KOPT-K1 (cell line): ENCODE data around the gene RAB1B.

Experiments
- H3K27ac ChIP-seq: fragments of 200-600 bp; sonication (generic); 2 replicates; pipeline ENCODE4 v1.5.1; 2016; ENCODE audit warnings: antibody characterized with exemption, mild to moderate bottlenecking, low read depth, low read length; ENCODE audit not compliant: poor library complexity, severe bottlenecking
- H3K36me3 ChIP-seq: fragments of 200-600 bp; sonication (generic); 2 replicates; pipeline ENCODE4 v1.5.1; 2017; ENCODE audit warnings: antibody characterized with exemption, mild to moderate bottlenecking, low read length, moderate library complexity; ENCODE audit not compliant: insufficient read depth
- H3K9me3 ChIP-seq: fragments of 200-600 bp; sonication (generic); 2 replicates; pipeline ENCODE4 v1.5.1; 2017; ENCODE audit warnings: antibody characterized with exemption, low read length, mild to moderate bottlenecking; ENCODE audit not compliant: insufficient read depth, poor library complexity, severe bottlenecking

Gene RAB1B

DNA sequence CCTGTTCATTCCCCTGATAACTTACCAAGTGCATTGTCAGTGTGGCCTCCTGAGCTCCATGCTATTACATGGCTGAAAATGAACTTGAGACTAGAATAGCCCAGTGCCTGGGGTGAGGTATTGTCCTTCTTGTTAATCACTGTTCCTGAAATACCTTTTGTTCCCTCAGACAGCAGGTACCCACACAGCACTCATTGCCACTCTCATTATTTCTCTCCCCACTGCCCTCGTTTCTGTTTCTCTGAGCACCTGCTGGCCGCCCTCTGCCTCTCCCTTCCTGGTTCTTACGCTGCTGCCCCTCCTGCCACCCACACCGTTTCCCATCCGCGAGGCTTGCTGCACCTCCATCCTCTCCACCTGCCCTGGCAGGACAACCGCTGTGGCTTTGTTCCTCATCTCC lies 36.9 kb upstream of the RAB1B start:
- no peaks in the 10 kb centered on the region for H3K36me3 ChIP-seq
- H3K9me3 ChIP-seq = no peaks in the 10 kb centered on the region
- H3K27ac ChIP-seq = no peak overlapping the region

DNA sequence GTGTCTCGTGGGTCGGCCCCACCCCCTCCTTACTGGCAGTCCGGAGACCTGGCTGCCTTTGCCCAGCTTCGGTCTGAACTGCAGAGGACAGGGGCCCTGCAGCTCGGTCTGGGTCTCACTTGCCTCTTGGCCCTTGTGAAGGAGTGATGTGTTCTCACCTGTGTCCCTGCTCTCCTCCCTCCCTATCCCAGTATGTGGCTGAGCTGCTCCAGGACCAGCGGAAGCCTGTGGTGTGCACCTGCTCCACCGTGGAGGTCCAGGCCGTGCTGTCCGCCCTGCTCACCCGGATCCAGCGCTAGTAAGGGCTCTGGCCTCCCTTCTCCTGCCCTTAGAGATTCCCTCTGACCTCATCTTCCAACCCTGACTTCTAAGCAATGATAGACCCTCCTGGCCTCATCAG lies 35.7 kb upstream of the RAB1B start:
- H3K9me3 ChIP-seq = no peaks in the 10 kb centered on the region
- no peaks in the 10 kb centered on the region for H3K36me3 ChIP-seq
- H3K27ac ChIP-seq = no peak overlapping the region

- H3K36me3 ChIP-seq = no peaks in the 10 kb centered on the region
- H3K9me3 ChIP-seq = no peaks in the 10 kb centered on the region
- no peak overlapping the region for H3K27ac ChIP-seq
These were observed 35.1 kb upstream of the RAB1B start for GRCh38 chr11:66233301-66233700.

DNA sequence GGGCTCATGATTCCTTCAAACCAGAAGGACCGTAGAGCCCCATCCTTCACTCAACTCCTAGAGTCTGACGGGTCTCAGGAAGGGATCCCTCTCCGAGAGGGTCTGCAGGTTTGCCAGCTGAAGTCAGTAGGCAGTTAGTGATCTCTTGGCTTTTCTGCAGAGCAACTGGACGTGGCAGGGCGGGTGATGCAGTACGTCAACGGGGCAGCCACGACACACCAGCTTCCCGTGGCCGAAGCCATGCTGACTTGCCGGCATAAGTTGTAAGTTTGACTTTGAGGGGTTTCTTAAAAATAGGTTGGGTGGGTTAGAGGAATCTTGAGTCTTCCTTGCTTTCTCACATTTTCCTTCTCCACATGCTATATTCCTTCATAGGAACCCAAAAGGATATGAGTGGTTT lies 33.3 kb upstream of the RAB1B start:
- Histone ChIP-seq H3K9me3 (no peaks in the 10 kb centered on the region), H3K36me3 (no peaks in the 10 kb centered on the region), H3K27ac (no peak overlapping the region)

DNA sequence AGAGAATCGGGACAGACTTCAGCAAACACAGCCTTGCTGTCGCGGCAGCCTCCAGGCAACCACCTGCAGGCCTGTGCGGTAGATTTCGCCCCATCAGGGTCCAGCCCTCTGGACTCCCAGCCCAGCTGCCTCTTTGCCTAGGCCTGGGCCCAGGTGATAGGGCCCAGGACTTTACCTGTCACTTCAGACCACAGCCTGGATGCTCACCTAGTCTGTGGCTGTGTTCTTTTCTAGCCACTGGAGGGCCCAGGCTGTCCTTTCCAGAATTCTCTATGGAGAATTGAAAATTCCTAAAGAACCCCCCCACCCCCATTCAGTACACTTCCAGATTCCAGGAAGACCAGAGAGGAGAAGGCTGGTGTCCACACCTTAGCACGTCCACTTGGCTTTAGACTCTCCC lies 30.6 kb upstream of the RAB1B start:
- H3K27ac ChIP-seq = no peak overlapping the region
- no peaks in the 10 kb centered on the region for H3K9me3 ChIP-seq
- no peaks in the 10 kb centered on the region for H3K36me3 ChIP-seq

GRCh38 chr11:66238786-66239413 lies 29.5 kb upstream of the RAB1B start:
- no peaks in the 10 kb centered on the region for H3K9me3 ChIP-seq
- no peaks in the 10 kb centered on the region for H3K36me3 ChIP-seq
- H3K27ac ChIP-seq = peak overlapping the region; percentile 93

- no peaks in the 10 kb centered on the region for H3K36me3 ChIP-seq
- no peaks in the 10 kb centered on the region for H3K9me3 ChIP-seq
- peak overlapping the region; percentile 93 for H3K27ac ChIP-seq
These were observed 28.9 kb upstream of the RAB1B start for GRCh38 chr11:66239511-66239910.

GRCh38 chr11:66239998-66240780 lies 28.2 kb upstream of the RAB1B start:
- H3K36me3 ChIP-seq = no peaks in the 10 kb centered on the region
- no peaks in the 10 kb centered on the region for H3K9me3 ChIP-seq
- peak overlapping the region; percentile 93 for H3K27ac ChIP-seq

DNA sequence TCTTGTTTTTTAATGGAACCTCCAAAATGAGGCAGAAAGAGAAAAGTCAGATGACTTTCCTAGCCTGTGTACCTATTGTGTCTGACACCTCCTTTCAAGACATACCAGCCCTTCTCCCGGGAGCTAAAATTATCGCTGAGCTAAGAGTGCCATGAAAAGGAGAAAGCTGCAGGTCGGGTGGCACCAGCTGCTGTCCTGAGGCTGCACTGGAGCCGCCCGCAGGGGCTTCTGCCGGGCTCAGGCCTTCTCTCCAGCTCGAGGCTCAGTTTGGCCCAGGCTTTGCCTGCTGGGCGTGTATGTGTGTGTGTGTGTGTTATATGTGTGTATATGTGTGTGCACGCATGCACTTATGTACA lies 27.7 kb upstream of the RAB1B start:
- Histone ChIP-seq H3K36me3 (no peaks in the 10 kb centered on the region), H3K27ac (peak overlapping the region; percentile 93), H3K9me3 (no peaks in the 10 kb centered on the region)

DNA sequence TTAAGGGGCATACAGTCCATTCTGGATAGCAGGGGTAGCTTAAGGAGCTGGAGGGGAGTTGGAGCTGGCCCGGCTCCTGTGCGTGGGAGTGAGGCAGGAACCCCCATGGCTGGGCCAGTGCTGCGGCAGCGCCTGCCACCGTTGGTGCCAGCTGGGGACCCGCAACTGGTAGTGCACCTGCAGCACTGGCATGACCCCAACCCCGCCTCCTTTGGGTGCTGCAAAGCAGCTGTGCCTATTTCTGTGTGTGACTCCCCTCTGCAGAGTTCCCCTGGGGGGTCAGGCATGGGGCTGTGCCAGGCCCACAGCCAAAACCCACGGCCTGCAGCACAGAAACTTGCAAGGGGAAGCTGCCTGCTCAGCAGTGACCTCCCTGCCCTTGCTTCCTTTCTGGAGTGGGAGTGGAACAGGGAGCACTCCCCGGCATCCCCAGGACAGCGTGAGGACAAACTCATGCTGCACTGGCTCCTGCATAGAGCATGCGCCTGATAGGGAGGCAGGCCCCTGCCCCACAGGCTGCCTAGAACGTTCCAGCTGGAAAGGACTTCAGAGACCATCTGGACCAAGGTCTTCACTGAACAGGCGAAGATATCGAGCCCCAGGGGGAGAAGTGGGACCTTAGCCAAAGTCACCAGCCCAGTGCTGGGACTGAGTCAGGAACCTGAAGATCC lies 26.2 kb upstream of the RAB1B start:
- H3K36me3 ChIP-seq = no peaks in the 10 kb centered on the region
- H3K9me3 ChIP-seq = no peaks in the 10 kb centered on the region
- peak overlapping the region; percentile 93 for H3K27ac ChIP-seq

GRCh38 chr11:66243782-66244535 lies 24.5 kb upstream of the RAB1B start:
- Histone ChIP-seq H3K27ac (peak overlapping the region; percentile 93), H3K36me3 (no peaks in the 10 kb centered on the region), H3K9me3 (no peaks in the 10 kb centered on the region)

DNA sequence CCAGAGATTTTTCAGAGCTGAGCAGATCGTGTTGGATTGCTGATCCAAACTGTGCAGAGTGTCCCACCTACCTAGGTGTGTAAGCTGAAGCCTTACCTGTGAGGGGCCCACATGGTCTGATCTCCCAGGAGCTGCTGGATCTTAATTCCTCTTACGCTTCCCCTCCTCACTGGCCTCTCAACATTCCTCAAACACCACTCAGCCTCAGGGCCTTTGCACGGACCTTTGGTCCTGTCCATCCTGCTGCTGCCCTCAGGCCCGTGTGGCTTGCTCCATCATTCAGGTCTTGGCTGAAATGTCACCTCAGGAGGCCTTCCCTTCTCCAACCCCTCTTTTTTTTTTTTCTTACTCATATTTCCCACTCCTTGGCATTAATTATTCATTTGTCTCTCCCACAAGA lies 21.1 kb upstream of the RAB1B start:
- no peaks in the 10 kb centered on the region for H3K9me3 ChIP-seq
- H3K36me3 ChIP-seq = no peaks in the 10 kb centered on the region
- H3K27ac ChIP-seq = no peak overlapping the region

GRCh38 chr11:66247801-66248200 lies 20.6 kb upstream of the RAB1B start:
- no peaks in the 10 kb centered on the region for H3K9me3 ChIP-seq
- H3K27ac ChIP-seq = no peak overlapping the region

DNA sequence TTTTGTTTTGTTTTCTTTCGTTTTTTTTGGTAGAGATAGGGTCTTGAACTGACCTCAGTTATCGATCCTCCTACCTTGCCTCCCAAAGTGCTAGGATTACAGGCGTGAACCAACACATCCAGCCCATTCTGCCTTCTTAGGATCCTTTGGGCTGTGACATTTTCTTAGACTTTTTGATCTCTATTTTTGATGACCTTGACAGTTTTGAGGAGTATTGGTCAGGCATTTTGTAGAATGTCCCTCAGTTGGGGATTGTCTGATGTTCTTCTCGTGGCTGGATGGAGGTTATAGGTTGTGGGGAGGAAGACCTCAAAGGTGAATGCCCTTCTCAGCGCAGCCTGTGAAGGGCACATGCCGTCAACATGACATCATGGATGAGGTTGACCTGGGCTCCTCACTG lies 19.5 kb upstream of the RAB1B start:
- no peak overlapping the region for H3K27ac ChIP-seq
- no peaks in the 10 kb centered on the region for H3K36me3 ChIP-seq
- no peaks in the 10 kb centered on the region for H3K9me3 ChIP-seq

More at GRCh38 chr11:66247801-66248200, 20.6 kb upstream of the RAB1B start:
- no peaks in the 10 kb centered on the region for H3K36me3 ChIP-seq

DNA sequence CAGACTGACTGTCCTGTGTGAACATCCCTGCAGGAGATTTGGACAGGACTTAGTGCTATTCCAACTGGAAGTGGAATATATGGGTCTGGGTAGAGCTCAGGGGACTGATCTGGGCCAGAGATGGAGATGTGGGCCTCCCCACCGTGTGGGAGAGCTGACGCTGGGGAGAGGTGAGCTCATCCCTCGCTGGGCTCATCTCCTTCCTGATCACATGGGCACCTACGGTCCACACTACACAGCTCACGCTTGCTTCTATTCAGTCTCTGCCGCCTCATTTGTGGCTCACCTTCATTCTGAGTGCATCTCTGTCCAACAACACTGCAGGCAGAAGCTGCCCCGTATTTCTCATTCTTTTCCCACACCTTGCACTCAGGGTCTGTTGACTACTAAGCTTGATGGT lies 16.6 kb upstream of the RAB1B start:
- H3K9me3 ChIP-seq = no peaks in the 10 kb centered on the region
- H3K36me3 ChIP-seq = no peaks in the 10 kb centered on the region

More for the DNA sequence above, 16.6 kb upstream of the RAB1B start:
- H3K27ac ChIP-seq = no peak overlapping the region
